Stimulated activated CD4-positive, alpha-beta T cell treated with anti-CD3 and anti-CD28 coated beads, Interleukin-2, amount 100 ng/mL, for 4 hours (primary cell): ENCODE results near the gene C13orf46.
"Not testable (repeated sequence)": the region's sequence is repeated elsewhere in the genome, so short reads cannot be mapped to it uniquely, and the experiment has no call there.

Experiments
- DNase-seq: peaks from one replicate; pipeline ENCODE4 v3.0.0-alpha.2; 2020; ENCODE audit warnings: low read depth

C13orf46 gene

DNA sequence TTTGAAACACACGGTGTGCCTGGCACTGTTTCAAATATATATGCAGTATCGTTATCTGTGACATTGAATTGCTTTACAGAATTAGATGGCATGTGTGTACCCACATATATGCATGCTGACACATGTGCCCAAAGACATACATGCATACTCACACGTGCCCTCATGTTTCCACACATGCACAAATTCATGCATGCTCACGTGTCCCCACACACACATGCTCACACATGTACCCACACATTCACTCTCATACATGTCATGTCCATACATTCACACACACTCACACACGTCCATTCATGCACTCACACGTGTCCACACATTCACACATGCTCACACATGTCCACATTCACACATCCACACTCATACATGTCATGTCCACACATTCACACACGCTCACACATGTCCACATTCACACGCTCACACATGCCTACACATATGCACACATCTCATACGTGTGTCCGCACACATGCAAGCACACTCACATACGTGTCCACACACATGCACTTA, 17.9 kb upstream of the C13orf46 start:
- no peak for DNase-seq

DNA sequence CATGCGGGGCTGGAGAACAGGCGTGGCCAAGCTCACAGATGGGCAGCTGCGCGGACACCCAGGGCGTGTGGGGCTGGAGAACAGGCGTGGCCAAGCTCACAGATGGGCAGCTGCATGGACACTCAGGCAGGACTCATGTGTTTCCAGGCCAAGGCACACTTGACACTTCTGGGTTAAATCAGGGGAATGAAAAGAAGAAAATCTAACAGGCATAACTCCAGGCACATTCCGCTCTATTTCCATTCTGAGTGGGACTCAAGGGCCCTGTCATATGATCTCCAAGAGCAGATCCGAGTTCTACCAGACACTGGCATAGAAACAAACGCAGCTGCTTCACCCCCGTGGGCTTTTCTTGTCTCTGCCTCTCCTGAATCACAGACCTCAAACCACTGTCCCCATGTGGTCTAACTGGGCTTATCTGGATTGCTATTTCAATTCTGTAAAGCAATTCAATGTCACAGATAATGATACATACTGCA, 17.4 kb upstream of the C13orf46 start:
- no peak for DNase-seq

DNA sequence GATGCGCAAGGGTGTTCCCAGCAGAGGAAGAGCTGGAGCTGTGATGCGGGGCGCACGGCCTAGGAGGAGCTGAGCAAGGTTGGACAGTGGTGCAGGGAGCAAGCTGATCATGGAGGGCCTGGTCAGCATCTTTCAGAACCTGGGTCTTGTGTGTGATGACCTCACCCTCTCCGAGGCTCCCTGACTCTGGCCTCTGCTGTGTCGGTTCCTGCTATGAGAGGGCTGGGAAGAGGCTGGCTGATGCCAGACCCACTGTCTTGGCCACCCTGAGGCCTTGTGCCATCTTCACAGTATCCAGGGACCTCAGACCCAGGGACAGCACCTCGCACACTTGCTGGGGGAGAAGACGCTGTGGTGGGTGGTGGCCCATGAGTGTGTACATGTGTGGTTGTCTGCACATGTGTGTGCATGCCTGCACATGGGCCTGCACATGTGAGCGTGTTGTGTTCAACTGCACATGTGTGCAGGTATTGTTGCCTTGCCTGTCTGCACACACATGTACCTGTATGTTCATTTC, 16.5 kb upstream of the C13orf46 start:
- DNase-seq, result no peak

DNA sequence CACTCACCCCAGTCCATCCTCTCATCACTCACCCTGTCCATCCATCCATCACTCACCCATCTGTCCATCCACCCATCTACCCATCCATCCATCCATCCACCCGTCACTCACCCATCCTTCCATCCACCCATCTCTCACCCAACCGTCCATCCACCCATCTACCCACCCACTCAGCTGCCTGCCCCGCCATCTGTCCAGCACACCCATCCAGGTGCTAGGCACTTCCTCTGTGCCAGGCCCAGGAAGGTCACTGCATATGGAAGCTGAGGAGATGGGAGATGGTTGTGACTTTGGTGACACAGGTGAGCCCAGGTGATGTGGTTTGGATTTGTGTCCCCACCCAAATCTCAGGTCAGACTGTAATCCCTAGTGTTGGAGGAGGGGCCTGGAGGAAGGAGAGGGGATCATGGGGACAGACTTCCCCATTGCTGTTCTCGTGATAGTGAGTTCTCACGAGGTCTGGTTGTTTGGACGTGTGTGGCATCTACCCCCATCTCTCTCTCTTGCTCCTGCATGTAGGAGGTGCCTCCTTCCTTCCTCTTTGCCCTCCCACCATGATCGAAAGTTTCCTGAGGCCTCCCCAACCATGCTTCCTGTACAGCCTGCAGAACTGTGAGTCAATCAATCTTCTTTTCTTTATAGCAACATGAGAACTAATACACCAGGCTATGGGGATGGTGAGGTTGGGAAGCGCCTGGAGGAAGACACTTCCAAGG, 15.9 kb upstream of the C13orf46 start:
- no peak for DNase-seq

DNA sequence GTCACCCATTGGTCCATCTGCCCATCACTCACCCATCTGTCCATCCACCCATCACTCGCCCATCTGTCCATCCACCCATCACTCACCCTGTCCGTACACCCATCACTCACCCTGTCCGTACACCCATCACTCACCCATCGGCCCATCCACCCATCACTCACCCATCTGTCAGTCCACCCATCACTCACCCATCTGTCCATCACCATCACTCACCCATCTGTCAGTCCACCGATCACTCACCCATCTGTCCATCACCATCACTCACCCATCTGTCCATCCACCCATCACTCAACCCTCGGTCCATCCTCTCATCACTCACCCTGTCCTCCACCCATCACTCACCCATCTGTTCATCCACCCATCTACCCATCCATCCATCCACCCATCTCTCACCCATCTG, 15.0 kb upstream of the C13orf46 start:
- DNase-seq, result not testable (repeated sequence)

DNA sequence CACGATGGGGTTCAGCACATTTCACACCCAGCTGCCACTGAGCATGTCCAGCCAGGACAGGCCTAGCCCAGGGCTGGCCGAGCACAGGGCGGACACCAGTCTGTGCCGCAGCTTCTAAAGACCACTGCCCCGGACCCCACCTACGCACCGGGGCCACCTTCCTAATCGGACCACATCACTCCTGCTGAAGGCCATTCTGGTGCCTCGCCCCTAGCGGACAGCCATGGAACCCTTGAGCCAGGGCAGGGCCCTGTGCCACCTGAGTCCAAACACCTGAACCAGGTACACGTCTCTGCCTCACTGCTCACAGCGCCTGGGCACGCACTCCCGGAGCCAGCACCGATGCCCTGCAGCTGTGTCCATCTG, 8.4 kb upstream of the C13orf46 start:
- DNase-seq, result no peak

DNA sequence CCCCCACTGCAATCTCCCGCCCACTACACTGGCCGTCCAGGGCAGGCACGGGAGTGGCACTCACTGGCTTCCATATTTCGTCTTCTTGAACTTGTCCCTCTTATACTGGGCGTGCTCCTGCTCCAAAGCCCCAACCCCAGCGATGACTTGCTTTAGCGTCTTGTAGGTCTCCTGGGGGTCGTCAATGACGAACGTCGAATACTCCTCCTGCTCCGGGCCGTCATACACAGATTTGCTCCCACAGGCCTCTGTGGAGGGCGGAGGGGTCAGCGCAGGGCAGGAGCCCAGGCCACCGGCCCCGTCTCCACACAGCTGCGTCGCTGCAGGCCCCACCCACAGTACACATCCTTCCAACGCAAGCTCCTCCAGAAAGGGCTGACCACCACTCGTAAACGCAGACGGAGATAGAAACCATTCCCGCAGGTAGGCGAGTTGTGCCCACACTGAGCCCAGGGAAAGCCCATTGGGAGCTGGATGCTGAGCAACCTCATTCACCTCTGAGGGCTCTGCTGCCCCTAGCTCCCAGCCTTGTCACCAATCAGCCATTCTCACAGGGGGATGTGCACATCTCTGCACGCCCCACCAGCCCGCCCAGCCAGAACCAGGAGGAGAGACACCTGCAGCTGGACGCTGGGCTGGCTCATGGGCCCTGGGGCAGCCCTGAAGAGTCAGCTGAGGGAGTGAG, 7.9 kb upstream of the C13orf46 start:
- DNase-seq, result no peak

DNA sequence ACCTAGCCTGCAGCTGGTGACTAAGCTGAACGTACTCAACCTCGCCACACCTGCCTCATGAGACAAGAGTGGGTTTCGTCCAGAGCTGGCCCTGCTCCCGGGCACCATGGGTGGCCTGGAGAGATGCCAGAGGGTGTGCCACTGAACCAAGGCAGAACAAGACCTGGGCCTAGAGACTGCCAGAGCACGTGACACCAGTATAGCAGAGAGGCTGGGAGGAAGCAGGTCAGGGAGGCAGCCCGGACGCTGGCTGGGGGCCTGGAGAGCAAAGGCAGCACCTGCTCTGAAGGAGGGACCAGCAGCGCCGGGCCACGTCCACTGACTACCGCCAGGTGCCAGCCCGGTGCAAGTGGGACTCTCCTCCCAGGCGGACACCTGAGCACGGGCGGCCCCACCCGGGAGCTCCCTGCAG, 7.3 kb upstream of the C13orf46 start:
- no peak for DNase-seq

DNA sequence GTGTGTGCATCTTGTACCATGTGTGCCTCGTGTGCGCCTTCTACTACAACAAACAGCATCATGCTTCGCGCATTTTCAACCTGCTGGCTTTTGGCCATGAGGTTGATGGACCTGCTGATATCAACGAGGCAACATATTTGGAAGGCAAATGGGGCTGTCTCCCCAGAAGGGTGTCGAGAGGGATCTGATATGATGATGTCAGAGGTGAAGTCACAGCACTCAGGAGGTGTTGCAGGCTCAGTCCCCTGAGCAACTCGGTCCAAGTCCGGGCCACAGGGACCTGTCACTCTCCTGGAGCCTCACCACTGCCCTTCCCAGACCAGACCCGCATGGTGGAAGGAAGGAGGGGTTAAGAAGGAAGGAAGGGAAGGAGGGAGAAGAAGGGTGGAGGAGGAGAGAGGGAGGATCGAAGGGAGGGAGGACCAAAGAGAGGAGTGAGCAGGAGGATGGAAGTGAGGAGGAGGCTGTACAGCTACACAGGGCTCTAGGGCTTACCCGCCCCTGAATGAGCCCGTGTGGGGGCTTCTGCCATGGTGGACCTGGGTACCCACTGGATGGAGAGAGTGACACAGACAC, 6.7 kb upstream of the C13orf46 start:
- no peak for DNase-seq

DNA sequence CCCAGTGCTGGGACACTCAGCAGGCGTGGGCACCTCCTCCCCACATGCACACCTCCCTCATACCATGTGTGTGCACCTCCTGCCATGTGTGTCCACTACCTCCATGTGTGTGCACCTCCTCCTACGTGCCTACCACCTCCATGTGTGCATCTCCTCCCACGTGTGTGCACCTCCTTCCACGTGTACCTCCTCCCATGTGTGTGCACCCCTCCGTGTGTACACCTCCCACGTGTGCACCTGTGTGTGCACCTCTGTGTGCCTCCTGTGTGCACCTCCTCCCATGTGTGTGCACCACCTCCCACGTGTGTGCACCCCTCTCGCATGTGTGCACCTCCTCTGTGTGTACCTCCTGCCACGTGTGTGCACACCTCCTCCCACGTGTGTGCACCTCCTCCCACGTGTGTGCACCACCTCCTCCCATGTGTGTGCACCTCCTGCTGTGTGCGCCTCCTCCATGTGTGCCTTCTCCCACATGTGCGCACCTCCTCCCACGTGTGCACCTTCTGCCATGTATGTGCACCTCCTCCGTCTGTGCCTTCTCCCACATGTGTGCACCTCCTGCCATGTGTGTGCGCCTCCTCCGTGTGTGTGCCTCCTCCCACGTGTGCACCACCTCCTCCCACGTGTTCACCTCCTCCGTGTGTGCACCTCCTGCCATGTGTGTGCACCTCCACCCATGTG, 6.1 kb upstream of the C13orf46 start:
- no peak for DNase-seq

DNA sequence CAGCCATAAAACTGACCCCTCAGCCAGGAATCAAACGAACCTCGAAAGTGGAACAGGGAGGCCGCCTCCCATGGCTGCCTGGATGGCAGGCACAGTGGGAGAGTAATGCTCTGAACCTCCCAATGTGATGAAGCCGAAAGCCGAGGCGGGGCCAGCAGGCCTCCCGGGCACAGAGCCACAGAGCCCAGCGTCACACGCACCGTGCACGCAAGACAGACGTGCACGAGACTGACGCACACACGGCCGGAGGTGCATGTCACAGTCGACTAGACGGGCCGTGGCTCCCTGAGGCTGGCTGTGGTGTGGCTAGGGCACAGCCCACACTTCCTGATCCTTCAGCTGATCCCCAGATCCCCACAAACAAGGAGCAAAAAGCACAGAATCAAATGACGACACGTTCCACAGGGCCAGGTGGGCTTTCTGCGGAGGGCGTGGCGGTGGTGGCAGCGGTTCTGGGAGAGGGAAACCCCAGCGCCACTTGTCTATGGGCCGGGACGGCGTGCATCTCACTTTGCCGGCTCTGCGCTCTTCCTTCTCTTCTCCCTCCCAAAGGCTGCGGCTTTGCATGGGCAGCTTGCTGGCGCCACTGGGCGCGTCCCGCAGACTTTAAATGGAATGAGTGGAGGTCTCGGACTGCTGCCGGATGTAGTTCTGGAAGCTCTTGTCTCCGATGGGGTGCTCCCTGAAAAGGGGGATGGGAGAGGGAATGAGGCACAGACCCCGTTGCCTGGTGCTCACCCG, 5.0 kb upstream of the C13orf46 start:
- DNase-seq, result no peak

DNA sequence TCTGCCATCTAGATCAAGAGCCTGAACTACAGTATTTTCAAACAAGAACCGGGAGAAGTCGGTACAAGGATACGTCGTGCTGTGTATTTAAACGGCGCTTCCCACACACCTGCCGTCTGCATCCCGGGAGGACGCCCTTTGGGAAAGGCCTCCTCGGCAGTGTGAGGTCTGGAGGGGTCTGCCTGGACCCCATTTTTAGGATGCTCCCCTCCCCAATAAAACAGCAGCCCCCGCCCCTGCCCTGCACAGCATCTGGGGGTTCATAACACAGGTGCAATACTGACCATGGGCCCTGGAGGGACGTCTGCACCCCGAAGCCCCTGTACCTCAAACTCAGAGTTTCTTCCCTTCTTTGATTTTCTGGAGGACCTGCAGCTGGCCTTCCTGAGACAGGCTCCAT, 4.1 kb upstream of the C13orf46 start:
- no peak for DNase-seq

DNA sequence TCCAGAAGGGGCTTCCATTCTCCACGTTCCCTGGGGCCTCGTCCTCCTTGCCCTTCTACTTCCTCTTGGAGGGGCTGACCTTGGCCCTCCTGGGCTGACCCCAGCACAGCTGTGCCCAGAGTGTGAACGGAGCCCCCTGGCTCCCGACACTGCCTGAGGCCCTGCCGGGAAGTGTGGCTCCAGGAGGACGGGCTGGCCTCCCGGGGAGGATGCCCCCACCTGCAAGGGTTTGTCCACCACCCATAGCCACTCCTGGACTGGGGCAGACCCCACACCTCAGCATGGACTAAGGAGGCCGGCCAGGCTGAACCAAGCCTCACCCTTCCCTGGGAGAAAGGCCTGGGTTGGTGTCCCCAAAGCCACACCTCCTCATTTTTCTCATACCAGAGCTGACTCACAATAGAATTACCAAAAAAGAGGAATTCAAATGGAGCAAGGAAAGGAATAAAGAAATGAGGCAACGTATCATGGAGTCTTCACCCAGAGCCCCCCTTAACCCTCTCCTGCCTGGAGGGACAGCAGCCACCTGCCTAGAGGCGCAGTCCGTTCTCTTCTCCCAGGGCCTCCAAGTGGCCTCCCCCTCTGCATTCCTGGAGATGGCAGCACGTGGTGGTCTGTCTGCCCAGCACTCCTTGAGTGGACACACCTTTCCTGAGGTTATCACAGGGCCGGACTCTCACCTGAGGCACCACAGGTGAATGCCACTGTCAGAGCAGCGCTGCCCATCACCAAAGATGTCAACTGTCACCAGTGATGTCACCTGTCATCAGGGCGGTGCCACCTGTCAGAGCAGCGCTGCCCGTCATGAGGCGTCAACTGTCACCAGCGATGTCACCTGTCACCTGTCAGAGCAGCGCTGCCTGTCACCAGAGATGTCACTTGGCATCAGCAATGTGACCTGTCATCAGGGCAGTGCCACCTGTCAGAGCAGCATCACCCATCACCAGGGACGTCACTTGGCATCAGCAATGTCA, 3.1 kb upstream of the C13orf46 start:
- DNase-seq, result no peak

DNA sequence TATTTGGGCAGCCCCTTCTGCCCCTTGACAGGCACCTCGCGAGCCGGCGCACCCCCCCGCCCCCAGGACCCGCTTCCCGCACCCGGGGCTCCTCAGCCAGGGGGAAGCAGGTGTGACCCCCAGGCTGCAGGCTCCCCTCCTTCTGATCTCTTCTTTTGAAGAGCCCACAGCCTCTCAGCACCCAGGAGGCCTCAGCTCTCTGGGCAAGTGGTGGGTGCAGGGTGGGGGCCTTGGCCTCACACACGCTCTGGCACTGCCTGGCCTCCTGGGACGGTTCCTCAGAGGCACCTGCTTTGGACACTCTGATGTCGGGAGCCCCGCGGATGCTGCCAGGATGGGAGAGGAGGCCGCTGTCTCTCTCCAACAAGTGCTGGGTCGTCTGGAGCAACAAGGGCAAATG, 1.5 kb upstream of the C13orf46 start:
- no peak for DNase-seq

DNA sequence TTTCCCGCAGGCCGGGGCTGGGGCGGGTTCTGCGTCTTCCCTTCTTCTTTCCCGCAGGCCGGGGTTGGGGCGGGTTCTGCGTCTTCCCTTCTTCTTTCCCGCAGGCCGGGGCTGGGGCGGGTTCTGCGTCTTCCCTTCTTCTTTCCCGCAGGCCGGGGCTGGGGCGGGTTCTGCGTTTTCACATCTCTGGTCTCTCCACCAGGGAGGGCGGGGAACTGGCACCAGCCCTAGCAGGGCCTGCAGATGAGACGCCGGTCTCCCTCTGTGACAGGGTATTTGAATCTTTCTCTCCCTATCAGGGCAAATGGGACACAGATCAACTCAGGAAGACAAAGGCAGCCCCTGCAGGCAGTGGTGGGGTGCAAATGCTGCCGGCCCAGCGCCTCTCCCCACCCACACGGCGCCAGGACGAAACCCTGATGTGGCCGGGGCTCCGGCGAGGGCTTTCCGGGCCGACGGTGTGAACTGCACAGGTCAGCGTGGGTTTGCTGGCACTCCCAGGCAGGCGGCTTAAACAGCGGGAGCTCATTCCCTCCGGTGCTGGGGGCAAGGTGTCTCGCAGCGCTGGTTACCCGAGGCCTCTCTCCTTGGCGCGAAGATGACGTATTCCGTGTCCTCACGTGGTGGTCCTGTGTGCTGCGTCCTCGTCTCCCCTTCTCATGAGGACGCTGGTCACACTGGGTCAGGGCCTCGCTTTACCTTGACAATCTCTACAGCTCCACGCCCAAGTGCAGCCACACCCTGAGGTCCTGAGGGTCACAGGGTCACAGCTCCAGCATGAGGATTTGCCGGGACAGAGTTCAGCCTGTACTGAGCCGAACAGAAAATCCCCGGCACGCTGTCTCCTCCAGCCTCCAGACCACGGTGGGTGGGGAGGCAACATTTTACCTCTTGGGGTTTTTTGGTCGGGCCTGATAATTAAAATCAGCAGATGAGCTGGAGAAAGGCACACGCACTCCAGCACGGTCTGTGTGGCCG, 717 bp upstream of the C13orf46 start:
- no peak for DNase-seq

DNA sequence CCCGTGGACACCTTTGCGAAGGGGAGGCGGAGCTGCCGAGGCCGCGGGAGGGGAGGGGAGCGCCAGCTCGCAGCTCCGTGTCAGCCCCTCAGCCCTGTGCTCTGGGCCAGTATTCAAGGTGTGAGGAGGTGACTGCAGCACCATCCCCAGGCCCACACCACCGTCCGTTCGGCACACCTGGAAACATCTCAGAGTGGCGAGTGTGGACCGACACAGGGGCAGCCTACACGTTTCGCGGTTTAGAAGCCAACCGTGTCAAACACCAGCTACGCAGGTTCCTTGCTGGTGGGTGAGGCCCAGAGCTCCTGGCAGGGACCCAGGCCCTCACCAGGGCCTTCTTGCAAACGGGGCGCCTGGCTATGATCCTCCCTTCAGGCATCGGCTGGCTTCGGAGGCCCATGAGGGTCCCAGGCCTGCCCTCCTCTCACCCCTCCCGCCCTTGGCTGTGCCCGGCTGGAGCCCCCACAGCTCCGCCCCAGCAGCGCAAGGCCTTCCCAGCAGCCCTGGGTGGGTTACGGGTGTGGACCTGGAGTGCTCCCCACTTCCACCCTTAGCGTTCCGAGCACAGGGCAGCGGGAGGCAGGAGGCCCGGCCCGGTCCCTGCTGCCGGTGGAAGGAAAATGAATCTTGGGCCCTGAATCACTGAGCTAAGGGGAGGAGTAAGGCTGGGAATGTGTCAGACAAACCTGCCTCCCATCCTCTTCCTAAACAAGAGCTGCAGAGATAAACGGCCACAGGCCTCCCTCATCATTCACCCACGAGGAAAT, 1.2 kb downstream of the C13orf46 start:
- no peak for DNase-seq

DNA sequence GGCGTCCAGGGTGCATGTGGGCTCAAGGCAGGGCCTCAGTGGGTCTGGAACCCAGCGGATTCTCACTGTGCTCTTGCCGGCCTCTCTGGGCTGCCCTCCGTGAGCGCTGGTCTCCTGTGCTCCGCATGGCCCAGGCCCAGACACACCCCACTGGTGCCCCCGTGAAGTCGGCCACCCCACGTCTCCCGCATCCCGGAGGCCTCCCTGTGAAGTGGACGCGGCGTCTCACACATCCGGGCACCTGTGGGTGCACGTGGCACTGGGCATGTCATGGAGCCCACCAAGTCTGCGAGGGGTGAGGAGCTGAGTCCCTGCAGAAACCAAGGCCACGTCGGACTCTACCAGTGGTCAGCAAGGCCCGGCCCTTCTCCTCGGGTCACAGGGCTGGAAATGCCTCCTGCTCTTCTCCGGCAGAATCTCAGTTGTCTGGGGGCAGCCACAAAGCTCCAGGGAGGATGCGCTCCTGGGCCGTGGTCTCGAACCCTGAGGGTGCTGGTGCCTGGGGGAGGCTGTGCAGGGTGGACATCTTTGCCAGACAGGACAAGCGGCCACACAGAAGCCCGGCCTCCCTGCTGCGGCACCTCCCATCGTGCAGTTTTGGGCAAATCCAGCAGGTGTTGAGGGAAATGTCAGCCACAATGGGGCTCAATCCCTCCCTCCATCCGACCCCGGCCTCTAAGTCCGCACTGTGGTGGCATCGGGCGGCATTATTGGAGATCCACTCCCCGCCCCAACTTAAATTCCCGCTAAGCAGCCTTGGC, 2.2 kb downstream of the C13orf46 start:
- no peak for DNase-seq
